HL-60 (cell line): ENCODE measurements around the gene ORC4.

Experiments used
- CTCF ChIP-seq: IDR thresholded peaks from one replicate; pipeline ENCODE4 v1.5.1; 2011; ENCODE audit warnings: low read length, control low read depth, inconsistent platforms; ENCODE audit not compliant: insufficient read depth
- POLR2AphosphoS5 ChIP-seq: IDR thresholded peaks from 2 replicates; pipeline ENCODE4 v1.6.1; 2012; ENCODE audit warnings: low read depth
- REST ChIP-seq: IDR thresholded peaks from 2 replicates; pipeline ENCODE4 v1.6.1; 2012; ENCODE audit warnings: low read depth; ENCODE audit not compliant: insufficient replicate concordance

GRCh38 chr2:147916723-147917122 lies 103.8 kb downstream of the ORC4 start:
- TF ChIP-seq CTCF (no peak), POLR2AphosphoS5 (no peak), REST (no peak)
